ENCODE data around the gene EVI5. TPM values are rescaled to one million over a fixed set of nuclear protein-coding genes. Genes with fewer than 3 reads are reported as not detected.

Gene EVI5
- polyA plus RNA-seq, 2 donors: 1.6 to 1.9 TPM

GRCh38 chr1:92583821-92584760, 200.8 kb downstream of the EVI5 start:
- 74 to 75% methylated on average over 7 of the region's 7 CpGs for WGBS, 2 donors
- H3K27ac ChIP-seq (ENCODE audit: low read depth in 2 of 2, low read length in 1 of 2): no peak overlapping the region
- H3K9me3 ChIP-seq (ENCODE audit: control insufficient read depth in 2 of 2, insufficient read depth in 1 of 2, low read depth in 1 of 2, low read length in 1 of 2): no peaks in the 10 kb centered on the region
- no peaks in the 10 kb centered on the region for H3K4me1 ChIP-seq (ENCODE audit: control insufficient read depth in 2 of 2, insufficient read depth in 2 of 2, low read length in 1 of 2)
- no peaks in the 10 kb centered on the region for H3K27me3 ChIP-seq (ENCODE audit: control insufficient read depth in 1 of 2, insufficient read depth in 2 of 2, low read length in 2 of 2)
- no peaks in the 10 kb centered on the region for H3K36me3 ChIP-seq (ENCODE audit: control insufficient read depth in 2 of 2, insufficient read depth in 2 of 2, low read length in 1 of 2)
- H3K4me3 ChIP-seq (ENCODE audit: low read depth in 1 of 2, low read length in 2 of 2): no peak overlapping the region

- Histone ChIP-seq H3K27me3 (ENCODE audit: control insufficient read depth in 1 of 2, insufficient read depth in 2 of 2, low read length in 2 of 2) (no peaks in the 10 kb centered on the region), H3K4me1 (ENCODE audit: control insufficient read depth in 2 of 2, insufficient read depth in 2 of 2, low read length in 1 of 2) (no peaks in the 10 kb centered on the region), H3K9me3 (ENCODE audit: control insufficient read depth in 2 of 2, insufficient read depth in 1 of 2, low read depth in 1 of 2, low read length in 1 of 2) (no peaks in the 10 kb centered on the region), H3K4me3 (ENCODE audit: low read depth in 1 of 2, low read length in 2 of 2) (no peak overlapping the region), H3K36me3 (ENCODE audit: control insufficient read depth in 2 of 2, insufficient read depth in 2 of 2, low read length in 1 of 2) (no peaks in the 10 kb centered on the region), H3K27ac (ENCODE audit: low read depth in 2 of 2, low read length in 1 of 2) (no peak overlapping the region)
- 30 to 55% methylated on average over 5 of the region's 5 CpGs for WGBS, 2 donors
These were observed 207.5 kb downstream of the EVI5 start for GRCh38 chr1:92577261-92577895.

- WGBS, 2 donors: 93 to 98% methylated on average over 3 of the region's 3 CpGs
- no peaks in the 10 kb centered on the region for H3K27me3 ChIP-seq (ENCODE audit: control insufficient read depth in 1 of 2, insufficient read depth in 2 of 2, low read length in 2 of 2)
These were observed 209.8 kb downstream of the EVI5 start for GRCh38 chr1:92575123-92575522.

GRCh38 chr1:92572520-92572919, 212.4 kb downstream of the EVI5 start:
- H3K27me3 ChIP-seq (ENCODE audit: control insufficient read depth in 1 of 2, insufficient read depth in 2 of 2, low read length in 2 of 2): no peaks in the 10 kb centered on the region
- WGBS, 2 donors: 43 to 47% methylated on average over 2 of the region's 2 CpGs
- H3K4me3 ChIP-seq (ENCODE audit: low read depth in 1 of 2, low read length in 2 of 2): no peak overlapping the region
- no peak overlapping the region for H3K27ac ChIP-seq (ENCODE audit: low read depth in 2 of 2, low read length in 1 of 2)
- H3K36me3 ChIP-seq (ENCODE audit: control insufficient read depth in 2 of 2, insufficient read depth in 2 of 2, low read length in 1 of 2): no peaks in the 10 kb centered on the region
- H3K4me1 ChIP-seq (ENCODE audit: control insufficient read depth in 2 of 2, insufficient read depth in 2 of 2, low read length in 1 of 2): no peaks in the 10 kb centered on the region
- H3K9me3 ChIP-seq (ENCODE audit: control insufficient read depth in 2 of 2, insufficient read depth in 1 of 2, low read depth in 1 of 2, low read length in 1 of 2): no peaks in the 10 kb centered on the region

More at GRCh38 chr1:92575123-92575522, 209.8 kb downstream of the EVI5 start:
- no peaks in the 10 kb centered on the region for H3K4me1 ChIP-seq (ENCODE audit: control insufficient read depth in 2 of 2, insufficient read depth in 2 of 2, low read length in 1 of 2)
- H3K4me3 ChIP-seq (ENCODE audit: low read depth in 1 of 2, low read length in 2 of 2): no peak overlapping the region
- no peaks in the 10 kb centered on the region for H3K36me3 ChIP-seq (ENCODE audit: control insufficient read depth in 2 of 2, insufficient read depth in 2 of 2, low read length in 1 of 2)
- no peak overlapping the region for H3K27ac ChIP-seq (ENCODE audit: low read depth in 2 of 2, low read length in 1 of 2)
- no peaks in the 10 kb centered on the region for H3K9me3 ChIP-seq (ENCODE audit: control insufficient read depth in 2 of 2, insufficient read depth in 1 of 2, low read depth in 1 of 2, low read length in 1 of 2)

- no peaks in the 10 kb centered on the region for H3K36me3 ChIP-seq (ENCODE audit: control insufficient read depth in 2 of 2, insufficient read depth in 2 of 2, low read length in 1 of 2)
- no peak overlapping the region for H3K27ac ChIP-seq (ENCODE audit: low read depth in 2 of 2, low read length in 1 of 2)
- H3K27me3 ChIP-seq (ENCODE audit: control insufficient read depth in 1 of 2, insufficient read depth in 2 of 2, low read length in 2 of 2): no peaks in the 10 kb centered on the region
- H3K4me3 ChIP-seq (ENCODE audit: low read depth in 1 of 2, low read length in 2 of 2): no peak overlapping the region
- 97% methylated on average over 2 of the region's 2 CpGs for WGBS, 2 donors
- H3K4me1 ChIP-seq (ENCODE audit: control insufficient read depth in 2 of 2, insufficient read depth in 2 of 2, low read length in 1 of 2): no peaks in the 10 kb centered on the region
- H3K9me3 ChIP-seq (ENCODE audit: control insufficient read depth in 2 of 2, insufficient read depth in 1 of 2, low read depth in 1 of 2, low read length in 1 of 2): no peaks in the 10 kb centered on the region
These were observed 213.3 kb downstream of the EVI5 start for GRCh38 chr1:92571578-92571977.

- Histone ChIP-seq H3K27me3 (ENCODE audit: control insufficient read depth in 1 of 2, insufficient read depth in 2 of 2, low read length in 2 of 2) (no peaks in the 10 kb centered on the region), H3K9me3 (ENCODE audit: control insufficient read depth in 2 of 2, insufficient read depth in 1 of 2, low read depth in 1 of 2, low read length in 1 of 2) (no peaks in the 10 kb centered on the region), H3K27ac (ENCODE audit: low read depth in 2 of 2, low read length in 1 of 2) (no peak overlapping the region), H3K4me1 (ENCODE audit: control insufficient read depth in 2 of 2, insufficient read depth in 2 of 2, low read length in 1 of 2) (no peaks in the 10 kb centered on the region), H3K36me3 (ENCODE audit: control insufficient read depth in 2 of 2, insufficient read depth in 2 of 2, low read length in 1 of 2) (no peaks in the 10 kb centered on the region), H3K4me3 (ENCODE audit: low read depth in 1 of 2, low read length in 2 of 2) (no peak overlapping the region)
- WGBS, 2 donors: 97 to 100% methylated on average over 1 of the region's 1 CpG
These were observed 217.6 kb downstream of the EVI5 start for GRCh38 chr1:92567211-92567868.

- H3K36me3 ChIP-seq (ENCODE audit: control insufficient read depth in 2 of 2, insufficient read depth in 2 of 2, low read length in 1 of 2): no peaks in the 10 kb centered on the region
- H3K4me1 ChIP-seq (ENCODE audit: control insufficient read depth in 2 of 2, insufficient read depth in 2 of 2, low read length in 1 of 2): no peaks in the 10 kb centered on the region
- WGBS, 2 donors: 94 to 98% methylated on average over 6 of the region's 6 CpGs
- H3K27ac ChIP-seq (ENCODE audit: low read depth in 2 of 2, low read length in 1 of 2): no peak overlapping the region
- no peak overlapping the region for H3K4me3 ChIP-seq (ENCODE audit: low read depth in 1 of 2, low read length in 2 of 2)
- no peaks in the 10 kb centered on the region for H3K9me3 ChIP-seq (ENCODE audit: control insufficient read depth in 2 of 2, insufficient read depth in 1 of 2, low read depth in 1 of 2, low read length in 1 of 2)
- no peaks in the 10 kb centered on the region for H3K27me3 ChIP-seq (ENCODE audit: control insufficient read depth in 1 of 2, insufficient read depth in 2 of 2, low read length in 2 of 2)
These were observed 221.3 kb downstream of the EVI5 start for GRCh38 chr1:92563457-92564216.

- H3K9me3 ChIP-seq (ENCODE audit: control insufficient read depth in 2 of 2, insufficient read depth in 1 of 2, low read depth in 1 of 2, low read length in 1 of 2): no peaks in the 10 kb centered on the region
- H3K4me1 ChIP-seq (ENCODE audit: control insufficient read depth in 2 of 2, insufficient read depth in 2 of 2, low read length in 1 of 2): no peaks in the 10 kb centered on the region
- H3K27ac ChIP-seq (ENCODE audit: low read depth in 2 of 2, low read length in 1 of 2): no peak overlapping the region
- H3K27me3 ChIP-seq (ENCODE audit: control insufficient read depth in 1 of 2, insufficient read depth in 2 of 2, low read length in 2 of 2): no peaks in the 10 kb centered on the region
- 79 to 85% methylated on average over 1 of the region's 1 CpG for WGBS, 2 donors
- H3K36me3 ChIP-seq (ENCODE audit: control insufficient read depth in 2 of 2, insufficient read depth in 2 of 2, low read length in 1 of 2): no peaks in the 10 kb centered on the region
- no peak overlapping the region for H3K4me3 ChIP-seq (ENCODE audit: low read depth in 1 of 2, low read length in 2 of 2)
These were observed 228.6 kb downstream of the EVI5 start for GRCh38 chr1:92556350-92556749.

- Histone ChIP-seq H3K9me3 (ENCODE audit: control insufficient read depth in 2 of 2, insufficient read depth in 1 of 2, low read depth in 1 of 2, low read length in 1 of 2) (no peaks in the 10 kb centered on the region), H3K36me3 (ENCODE audit: control insufficient read depth in 2 of 2, insufficient read depth in 2 of 2, low read length in 1 of 2) (no peaks in the 10 kb centered on the region), H3K27me3 (ENCODE audit: control insufficient read depth in 1 of 2, insufficient read depth in 2 of 2, low read length in 2 of 2) (no peaks in the 10 kb centered on the region), H3K27ac (ENCODE audit: low read depth in 2 of 2, low read length in 1 of 2) (no peak overlapping the region), H3K4me1 (ENCODE audit: control insufficient read depth in 2 of 2, insufficient read depth in 2 of 2, low read length in 1 of 2) (no peaks in the 10 kb centered on the region), H3K4me3 (ENCODE audit: low read depth in 1 of 2, low read length in 2 of 2) (no peak overlapping the region)
- WGBS, 2 donors: 93 to 94% methylated on average over 3 of the region's 3 CpGs
These were observed 230.7 kb downstream of the EVI5 start for GRCh38 chr1:92554216-92554615.

Data from esophagus (tissue), 2 donors.